ENCODE data around the gene PHLPP1. TPM values are rescaled to one million over a fixed set of nuclear protein-coding genes. Genes with fewer than 3 reads are reported as not detected.

PHLPP1 gene
- total and polyA plus RNA-seq, 2 donors from 2014 or later = 2.9 to 13.0 TPM

GRCh38 chr18:62944454-62944853 is 229.1 kb downstream of the PHLPP1 start:
- intact Hi-C loops (cut with DNase I) = no loop called here
- Histone ChIP-seq H3K4me1 (ENCODE audit: control insufficient read depth in 2 of 3, insufficient read depth in 2 of 3, low read depth in 1 of 3, low read length in 3 of 3) (no peaks in the 10 kb centered on the region), H3K9ac (ENCODE audit: low read length in 3 of 3) (no peak overlapping the region), H3K27ac (ENCODE audit: low read depth in 2 of 2, low read length in 2 of 2) (no peak overlapping the region), H3K4me3 (ENCODE audit: low read length in 3 of 3) (no peak overlapping the region), H3K27me3 (ENCODE audit: control insufficient read depth, insufficient read depth, low read length) (no peaks in the 10 kb centered on the region), H3K36me3 (ENCODE audit: control insufficient read depth in 2 of 3, insufficient read depth in 3 of 3, low read length in 3 of 3) (peaks cover 2 to 7% (median 6%) of the 10 kb centered on the region in 3 donors), H3K9me3 (ENCODE audit: control insufficient read depth in 2 of 3, insufficient read depth in 1 of 3, low read length in 3 of 3) (no peaks in the 10 kb centered on the region)
- TF ChIP-seq, protein P1, sequence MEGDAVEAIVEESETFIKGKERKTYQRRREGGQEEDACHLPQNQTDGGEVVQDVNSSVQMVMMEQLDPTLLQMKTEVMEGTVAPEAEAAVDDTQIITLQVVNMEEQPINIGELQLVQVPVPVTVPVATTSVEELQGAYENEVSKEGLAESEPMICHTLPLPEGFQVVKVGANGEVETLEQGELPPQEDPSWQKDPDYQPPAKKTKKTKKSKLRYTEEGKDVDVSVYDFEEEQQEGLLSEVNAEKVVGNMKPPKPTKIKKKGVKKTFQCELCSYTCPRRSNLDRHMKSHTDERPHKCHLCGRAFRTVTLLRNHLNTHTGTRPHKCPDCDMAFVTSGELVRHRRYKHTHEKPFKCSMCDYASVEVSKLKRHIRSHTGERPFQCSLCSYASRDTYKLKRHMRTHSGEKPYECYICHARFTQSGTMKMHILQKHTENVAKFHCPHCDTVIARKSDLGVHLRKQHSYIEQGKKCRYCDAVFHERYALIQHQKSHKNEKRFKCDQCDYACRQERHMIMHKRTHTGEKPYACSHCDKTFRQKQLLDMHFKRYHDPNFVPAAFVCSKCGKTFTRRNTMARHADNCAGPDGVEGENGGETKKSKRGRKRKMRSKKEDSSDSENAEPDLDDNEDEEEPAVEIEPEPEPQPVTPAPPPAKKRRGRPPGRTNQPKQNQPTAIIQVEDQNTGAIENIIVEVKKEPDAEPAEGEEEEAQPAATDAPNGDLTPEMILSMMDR (IDR thresholded peaks at IDR 0.05; ENCODE audit: borderline replicate concordance, extremely low read depth, insufficient read depth) = no peak
- FAIRE-seq = no peak
- DNase-seq = peak in 2 of 5 donors; percentile 19 to 58

GRCh38 chr18:62948788-62949187 is 233.4 kb downstream of the PHLPP1 start:
- TF ChIP-seq, protein P1 (IDR thresholded peaks at IDR 0.05; ENCODE audit: borderline replicate concordance, extremely low read depth, insufficient read depth) = no peak
- intact Hi-C loops (cut with DNase I) = no loop called here
- Histone ChIP-seq H3K4me1 (ENCODE audit: control insufficient read depth in 2 of 3, insufficient read depth in 2 of 3, low read depth in 1 of 3, low read length in 3 of 3) (no peaks in the 10 kb centered on the region), H3K27ac (ENCODE audit: low read depth in 2 of 2, low read length in 2 of 2) (no peak overlapping the region), H3K9ac (ENCODE audit: low read length in 3 of 3) (no peak overlapping the region), H3K36me3 (ENCODE audit: control insufficient read depth in 2 of 3, insufficient read depth in 3 of 3, low read length in 3 of 3) (peaks cover 2 to 7% (median 6%) of the 10 kb centered on the region in 3 donors), H3K4me3 (ENCODE audit: low read length in 3 of 3) (no peak overlapping the region), H3K9me3 (ENCODE audit: control insufficient read depth in 2 of 3, insufficient read depth in 1 of 3, low read length in 3 of 3) (no peaks in the 10 kb centered on the region), H3K27me3 (ENCODE audit: control insufficient read depth, insufficient read depth, low read length) (no peaks in the 10 kb centered on the region)
- FAIRE-seq (no peak), DNase-seq (no peak)

DNA sequence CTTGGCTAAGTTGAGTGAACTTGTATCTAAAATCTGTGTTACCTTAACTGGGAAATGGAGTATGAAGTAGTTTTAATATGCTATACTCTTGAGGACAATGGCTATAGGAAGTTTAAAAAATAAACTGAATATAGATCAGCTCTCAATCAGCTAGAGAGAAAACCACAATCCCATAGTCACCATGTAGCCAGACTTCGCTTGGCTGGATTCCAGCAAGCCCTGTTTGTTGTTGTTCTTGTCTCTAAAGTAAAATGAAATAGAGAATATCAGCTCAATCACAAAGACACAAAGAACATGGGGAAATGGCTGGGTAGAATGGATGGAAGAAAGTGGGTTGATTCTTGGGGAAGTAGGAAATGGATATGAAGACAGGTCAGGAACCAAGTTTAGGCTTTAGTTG is 234.9 kb downstream of the PHLPP1 start:
- Histone ChIP-seq H3K4me1 (ENCODE audit: control insufficient read depth in 2 of 3, insufficient read depth in 2 of 3, low read depth in 1 of 3, low read length in 3 of 3) (no peaks in the 10 kb centered on the region), H3K27me3 (ENCODE audit: control insufficient read depth, insufficient read depth, low read length) (no peaks in the 10 kb centered on the region), H3K36me3 (ENCODE audit: control insufficient read depth in 2 of 3, insufficient read depth in 3 of 3, low read length in 3 of 3) (peaks cover 2 to 9% (median 5%) of the 10 kb centered on the region in 3 donors), H3K9me3 (ENCODE audit: control insufficient read depth in 2 of 3, insufficient read depth in 1 of 3, low read length in 3 of 3) (no peaks in the 10 kb centered on the region), H3K27ac (ENCODE audit: low read depth in 2 of 2, low read length in 2 of 2) (no peak overlapping the region), H3K9ac (ENCODE audit: low read length in 3 of 3) (no peak overlapping the region), H3K4me3 (ENCODE audit: low read length in 3 of 3) (no peak overlapping the region)
- no peak for FAIRE-seq
- DNase-seq = no peak
- intact Hi-C loops (cut with DNase I) = no loop called here
- TF ChIP-seq, protein P1 (IDR thresholded peaks at IDR 0.05; ENCODE audit: borderline replicate concordance, extremely low read depth, insufficient read depth) = no peak

DNA sequence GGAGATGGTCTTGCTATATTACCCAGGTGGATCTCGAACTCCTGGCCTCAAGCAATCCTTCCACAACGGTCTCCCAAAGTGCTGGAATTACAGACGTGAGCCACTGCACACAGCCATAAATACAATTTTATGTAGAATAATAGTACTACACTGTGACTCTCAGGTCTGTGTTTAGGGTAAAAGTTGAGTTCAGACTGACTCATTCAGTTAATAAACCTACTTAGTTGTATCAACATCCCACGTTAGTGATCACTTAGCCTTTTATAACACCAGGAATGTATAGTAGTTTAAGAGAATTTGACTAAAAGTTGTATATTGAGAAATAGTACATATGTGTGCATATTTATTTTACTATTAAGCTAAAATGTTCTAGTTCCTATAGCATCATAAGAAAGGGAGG is 237.5 kb downstream of the PHLPP1 start:
- H3K27me3 ChIP-seq (ENCODE audit: control insufficient read depth, insufficient read depth, low read length) = no peaks in the 10 kb centered on the region
- H3K4me1 ChIP-seq (ENCODE audit: control insufficient read depth in 2 of 3, insufficient read depth in 2 of 3, low read depth in 1 of 3, low read length in 3 of 3) = no peaks in the 10 kb centered on the region
- FAIRE-seq = no peak
- no peak for DNase-seq
- H3K9ac ChIP-seq (ENCODE audit: low read length in 3 of 3) = no peak overlapping the region
- no peaks in the 10 kb centered on the region for H3K9me3 ChIP-seq (ENCODE audit: control insufficient read depth in 2 of 3, insufficient read depth in 1 of 3, low read length in 3 of 3)
- no peak overlapping the region for H3K4me3 ChIP-seq (ENCODE audit: low read length in 3 of 3)
- intact Hi-C loops (cut with DNase I) = no loop called here
- peaks cover 0 to 4% (median 0%) of the 10 kb centered on the region in 3 donors for H3K36me3 ChIP-seq (ENCODE audit: control insufficient read depth in 2 of 3, insufficient read depth in 3 of 3, low read length in 3 of 3)
- TF ChIP-seq, protein P1 (IDR thresholded peaks at IDR 0.05; ENCODE audit: borderline replicate concordance, extremely low read depth, insufficient read depth) = no peak
- H3K27ac ChIP-seq (ENCODE audit: low read depth in 2 of 2, low read length in 2 of 2) = no peak overlapping the region

Measured in kidney (tissue), 14 donors.